H9 (cell line): Measurements from ENCODE around the gene DNAAF5. TPM values are rescaled to one million over a fixed set of nuclear protein-coding genes. Genes with fewer than 3 reads are reported as not detected.

Experiments
- DNase-seq: peaks from one replicate; pipeline ENCODE4 v3.0.0-alpha.2; 2017
- H2AFZ ChIP-seq: one replicate; pipeline ENCODE4 v1.6.1; 2013; ENCODE audit warnings: mild to moderate bottlenecking, low read length, control low read depth, moderate library complexity
- H2AK5ac ChIP-seq: 2 replicates; pipeline ENCODE4 v1.6.1; 2013; ENCODE audit warnings: low read length, control low read depth, mixed read lengths; ENCODE audit not compliant: insufficient read length
- H2BK120ac ChIP-seq: one replicate; pipeline ENCODE4 v1.6.1; 2013; ENCODE audit warnings: low read depth, mild to moderate bottlenecking, low read length, control low read depth, inconsistent platforms; ENCODE audit not compliant: poor library complexity, severe bottlenecking
- H2BK12ac ChIP-seq: 2 replicates; pipeline ENCODE4 v1.6.1; 2013; ENCODE audit warnings: low read length, control low read depth, mixed read lengths, low read depth; ENCODE audit not compliant: insufficient read length
- H2BK15ac ChIP-seq: 2 replicates; pipeline ENCODE4 v1.6.1; 2013; ENCODE audit warnings: low read depth, low read length, control low read depth
- H2BK20ac ChIP-seq: one replicate; pipeline ENCODE4 v1.6.1; 2013; ENCODE audit warnings: low read depth, mild to moderate bottlenecking, low read length, control low read depth, inconsistent platforms; ENCODE audit not compliant: poor library complexity, severe bottlenecking
- H2BK5ac ChIP-seq: 2 replicates; pipeline ENCODE4 v1.6.1; 2013; ENCODE audit warnings: low read length, control low read depth, mixed read lengths; ENCODE audit not compliant: insufficient read length
- H3K14ac ChIP-seq: 2 replicates; pipeline ENCODE4 v1.6.1; 2013; ENCODE audit warnings: low read length, control low read depth; ENCODE audit not compliant: insufficient read depth
- H3K18ac ChIP-seq: 2 replicates; pipeline ENCODE4 v1.6.1; 2013; ENCODE audit warnings: low read depth, mild to moderate bottlenecking, mixed read lengths, low read length, control low read depth; ENCODE audit not compliant: insufficient read length
- H3K23ac ChIP-seq: 2 replicates; pipeline ENCODE4 v1.6.1; 2013; ENCODE audit warnings: low read length, control low read depth, mixed read lengths, low read depth; ENCODE audit not compliant: insufficient read length
- H3K23me2 ChIP-seq: 2 replicates; pipeline ENCODE4 v1.6.1; 2013; ENCODE audit warnings: low read depth, mild to moderate bottlenecking, mixed read lengths, low read length, control low read depth; ENCODE audit not compliant: insufficient read length, poor library complexity, severe bottlenecking
- H3K27ac ChIP-seq: 2 replicates; pipeline ENCODE4 v1.5.1; 2013; ENCODE audit warnings: low read length, control low read depth, mixed read lengths, low read depth; ENCODE audit not compliant: insufficient read length
- H3K27me3 ChIP-seq: 2 replicates; pipeline ENCODE4 v1.6.1; 2013; ENCODE audit warnings: low read length, control low read depth, inconsistent platforms; ENCODE audit not compliant: insufficient read depth
- H3K4ac ChIP-seq: 2 replicates; pipeline ENCODE4 v1.6.1; 2013; ENCODE audit warnings: low read depth, mild to moderate bottlenecking, control low read depth, inconsistent platforms, low read length, moderate library complexity
- H3K4me1 ChIP-seq: 2 replicates; pipeline ENCODE4 v1.6.1; 2013; ENCODE audit warnings: low read length, control low read depth, inconsistent platforms; ENCODE audit not compliant: insufficient read depth
- H3K4me2 ChIP-seq: 2 replicates; pipeline ENCODE4 v1.6.1; 2013; ENCODE audit warnings: low read length, control low read depth, mixed read lengths; ENCODE audit not compliant: insufficient read length, insufficient read depth
- H3K56ac ChIP-seq: 2 replicates; pipeline ENCODE4 v1.6.1; 2013; ENCODE audit warnings: low read depth, mild to moderate bottlenecking, mixed read lengths, low read length, control low read depth; ENCODE audit not compliant: insufficient read length
- H3K79me1 ChIP-seq: 2 replicates; pipeline ENCODE4 v1.6.1; 2013; ENCODE audit warnings: low read depth, mild to moderate bottlenecking, moderate library complexity, low read length, control low read depth, inconsistent platforms; ENCODE audit not compliant: insufficient read depth, poor library complexity, severe bottlenecking
- H3K79me2 ChIP-seq: 2 replicates; pipeline ENCODE4 v1.6.1; 2013; ENCODE audit warnings: low read length, control low read depth, inconsistent platforms; ENCODE audit not compliant: insufficient read depth
- H3K9ac ChIP-seq: 2 replicates; pipeline ENCODE4 v1.6.1; 2013; ENCODE audit warnings: low read length, control low read depth, mixed read lengths; ENCODE audit not compliant: insufficient read length; ENCODE audit errors: extremely low read depth
- H3K9me3 ChIP-seq: one replicate; pipeline ENCODE4 v1.6.1; 2013; ENCODE audit warnings: low read depth, low read length, inconsistent platforms; ENCODE audit not compliant: control insufficient read depth
- H3T11ph ChIP-seq: one replicate; pipeline ENCODE4 v1.6.1; 2013; ENCODE audit warnings: mild to moderate bottlenecking, low read length, control low read depth, inconsistent platforms
- H4K20me1 ChIP-seq: one replicate; pipeline ENCODE4 v1.6.1; 2013; ENCODE audit not compliant: control insufficient read depth, insufficient read length, insufficient read depth
- H4K5ac ChIP-seq: 2 replicates; pipeline ENCODE4 v1.6.1; 2013; ENCODE audit warnings: low read depth, mild to moderate bottlenecking, mixed read lengths, low read length, control low read depth; ENCODE audit not compliant: insufficient read length
- H4K8ac ChIP-seq: replicated peaks from 2 replicates; pipeline ENCODE4 v1.6.1; 2013; ENCODE audit warnings: low read length, control low read depth, mixed read lengths, low read depth; ENCODE audit not compliant: insufficient read length
- H4K91ac ChIP-seq: 2 replicates; pipeline ENCODE4 v1.6.1; 2013; ENCODE audit warnings: low read depth, mild to moderate bottlenecking, moderate library complexity, mixed read lengths, low read length, control low read depth; ENCODE audit not compliant: insufficient read length
- H3K27ac Mint-ChIP-seq, 3 experiments: 2 replicates in 2 of 3; 3 replicates in 1 of 3; pipeline ENCODE4 v1.8.0; 2020 to 2021; ENCODE audit warnings: mixed read lengths in 3 of 3, mild to moderate bottlenecking in 1 of 3, moderate library complexity in 1 of 3
- H3K27me3 Mint-ChIP-seq: 2 replicates; pipeline ENCODE4 v1.8.0; 2021; ENCODE audit warnings: low read depth, mild to moderate bottlenecking, moderate library complexity, mixed read lengths
- H3K36me3 Mint-ChIP-seq, 3 experiments: 2 replicates in 2 of 3; 3 replicates in 1 of 3; pipeline ENCODE4 v1.8.0; 2020 to 2021; ENCODE audit warnings: low read depth in 3 of 3, mixed read lengths in 3 of 3; ENCODE audit not compliant: insufficient read depth in 1 of 3
- H3K4me1 Mint-ChIP-seq, 2 experiments: 2 replicates each; pipeline ENCODE4 v1.8.0; 2020; ENCODE audit warnings: mixed read lengths in 2 of 2
- H3K4me3 Mint-ChIP-seq, 2 experiments: 2 replicates in 1 of 2; 3 replicates in 1 of 2; pipeline ENCODE4 v1.8.0; 2020 to 2021; ENCODE audit warnings: mild to moderate bottlenecking in 2 of 2, mixed read lengths in 2 of 2, moderate library complexity in 1 of 2
- H3K9me3 Mint-ChIP-seq, 2 experiments: 2 replicates in 1 of 2; 3 replicates in 1 of 2; pipeline ENCODE4 v1.8.0; 2020; ENCODE audit warnings: mild to moderate bottlenecking in 2 of 2, mixed read lengths in 2 of 2, moderate library complexity in 1 of 2
- CTCF ChIP-seq: fragments of 200-600 bp; sonication (generic); conservative IDR thresholded peaks from 3 replicates; pipeline ENCODE4 v1.8.0; 2021; ENCODE audit warnings: antibody characterized with exemption, mild to moderate bottlenecking
- WGBS: extraction: QIAGEN DNeasy Blood & Tissue Kit; methylation state at CpG from one replicate; pipeline ENCODE4 v1.1.7; 2013; ENCODE audit warnings: missing lambda C conversion rate, low lambda C conversion rate, mixed read lengths; ENCODE audit not compliant: insufficient read length; ENCODE audit errors: extremely low coverage; 5-methylcytosine and 5-hydroxymethylcytosine counted together
- total RNA-seq: library from RNA; stranded (reverse); gene quantifications from 2 replicates; pipeline ENCODE4 v1.2.1, GENCODE V29; 2021

DNAAF5 gene
- total RNA-seq, 1 experiment from 2014 or later = 43.5 TPM

GRCh38 chr7:824081-824480, 97.6 kb downstream of the DNAAF5 start:
- Histone ChIP-seq H3K23me2 (no peaks in the 10 kb centered on the region), H4K5ac (no peak overlapping the region), H3K79me1 (peaks cover 11% of the 10 kb centered on the region), H4K8ac (no peak overlapping the region), H3K4ac (no peak overlapping the region), H3K14ac (no peak overlapping the region), H3K27me3 (no peaks in the 10 kb centered on the region), H3K56ac (no peak overlapping the region), H3K23ac (no peak overlapping the region), H3K4me2 (no peak overlapping the region), H2BK5ac (no peak overlapping the region), H3K79me2 (peaks cover 56% of the 10 kb centered on the region; the same call in 1 of the 2 replicates), H2BK120ac (no peak overlapping the region), H2BK15ac (no peak overlapping the region), H3K9ac (no peak overlapping the region), H3K18ac (no peak overlapping the region), H2AK5ac (no peak overlapping the region), H2BK20ac (no peak overlapping the region), H3K4me1 (no peaks in the 10 kb centered on the region; the same call in 1 of the 2 replicates), H3K27ac (no peak overlapping the region), H2BK12ac (no peak overlapping the region), H4K91ac (no peak overlapping the region), H2AFZ (no peak overlapping the region), H3T11ph (no peak overlapping the region), H3K9me3 (no peaks in the 10 kb centered on the region), H4K20me1 (no peaks in the 10 kb centered on the region)
- H3K27me3 Mint-ChIP-seq = no peaks in the 10 kb centered on the region
- no peak for TF ChIP-seq CTCF
- no peak for DNase-seq
- peak overlapping the region in 2 of 3 experiments; percentile 0 to 91; a peak in 3 of 7 replicates for H3K27ac Mint-ChIP-seq
- no CpG with 5 or more reads among the region's 7 CpGs for WGBS
- peaks cover 4 to 32% (median 13%) of the 10 kb centered on the region in 3 experiments; a peak in 6 of 7 replicates for H3K36me3 Mint-ChIP-seq
- no peaks in the 10 kb centered on the region for H3K9me3 Mint-ChIP-seq
- H3K4me1 Mint-ChIP-seq = peaks cover 51 to 52% of the 10 kb centered on the region in 2 experiments
- no peak overlapping the region for H3K4me3 Mint-ChIP-seq
